ENCODE measurements around the gene HEATR5A.

DNA sequence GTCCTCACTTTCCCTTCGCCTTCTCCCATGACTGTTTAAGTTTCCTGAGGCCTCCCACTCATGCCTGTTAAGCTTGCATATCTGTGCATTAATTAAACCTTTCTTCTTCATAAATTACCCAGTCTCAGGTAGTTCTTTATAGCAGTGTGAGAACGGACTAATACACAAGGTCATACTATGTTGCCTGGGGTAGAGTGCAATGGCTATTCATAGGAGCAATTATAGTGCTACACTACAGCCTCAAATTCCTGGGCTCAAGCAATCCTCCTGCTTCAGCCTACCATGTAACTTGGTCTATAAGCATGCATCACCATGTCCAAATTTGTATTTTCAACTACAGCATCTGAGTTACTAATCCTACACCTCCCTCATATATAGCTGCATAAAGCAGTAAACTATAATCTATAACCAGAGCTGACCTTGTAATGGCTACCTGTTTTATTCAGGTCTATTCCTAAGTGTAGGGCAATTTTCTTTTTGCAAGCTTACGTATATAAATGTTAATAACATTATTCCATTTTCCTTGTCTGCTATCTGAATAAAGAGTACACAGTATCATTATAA lies 18.9 kb downstream of the HEATR5A start:
- no peak for TF ChIP-seq EZH2 (IDR thresholded peaks at IDR 0.05; ENCODE audit: borderline replicate concordance, insufficient read depth, low read depth, low read length, poor library complexity, severe bottlenecking)
- TF ChIP-seq, protein P1, sequence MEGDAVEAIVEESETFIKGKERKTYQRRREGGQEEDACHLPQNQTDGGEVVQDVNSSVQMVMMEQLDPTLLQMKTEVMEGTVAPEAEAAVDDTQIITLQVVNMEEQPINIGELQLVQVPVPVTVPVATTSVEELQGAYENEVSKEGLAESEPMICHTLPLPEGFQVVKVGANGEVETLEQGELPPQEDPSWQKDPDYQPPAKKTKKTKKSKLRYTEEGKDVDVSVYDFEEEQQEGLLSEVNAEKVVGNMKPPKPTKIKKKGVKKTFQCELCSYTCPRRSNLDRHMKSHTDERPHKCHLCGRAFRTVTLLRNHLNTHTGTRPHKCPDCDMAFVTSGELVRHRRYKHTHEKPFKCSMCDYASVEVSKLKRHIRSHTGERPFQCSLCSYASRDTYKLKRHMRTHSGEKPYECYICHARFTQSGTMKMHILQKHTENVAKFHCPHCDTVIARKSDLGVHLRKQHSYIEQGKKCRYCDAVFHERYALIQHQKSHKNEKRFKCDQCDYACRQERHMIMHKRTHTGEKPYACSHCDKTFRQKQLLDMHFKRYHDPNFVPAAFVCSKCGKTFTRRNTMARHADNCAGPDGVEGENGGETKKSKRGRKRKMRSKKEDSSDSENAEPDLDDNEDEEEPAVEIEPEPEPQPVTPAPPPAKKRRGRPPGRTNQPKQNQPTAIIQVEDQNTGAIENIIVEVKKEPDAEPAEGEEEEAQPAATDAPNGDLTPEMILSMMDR (IDR thresholded peaks at IDR 0.05), result no peak
